ENCODE data around the gene RPA4.
"Not testable (repeated sequence)": the region's sequence is repeated elsewhere in the genome, so short reads cannot be mapped to it uniquely, and the experiment has no call there.

RPA4 gene

GRCh38 chrX:96883608-96884007 lies at the start of gene RPA4:
Gene RPA4 (plus strand): TSS chrX:96883908. CDS start chrX:96884311, 403 bp downstream.
- DNase-seq: no peak

- DNase-seq: no peak
These were observed 49.6 kb upstream of the RPA4 start for GRCh38 chrX:96834137-96834536.

- no peak for DNase-seq
These were observed 47.9 kb upstream of the RPA4 start for GRCh38 chrX:96835660-96836289.

- no peak for DNase-seq
These were observed 45.9 kb upstream of the RPA4 start for GRCh38 chrX:96837808-96838207.

GRCh38 chrX:96838537-96838936 lies 45.2 kb upstream of the RPA4 start:
- DNase-seq: no peak

GRCh38 chrX:96841325-96841724 lies 42.4 kb upstream of the RPA4 start:
- DNase-seq: no peak

- not testable (repeated sequence) for DNase-seq
These were observed 41.8 kb upstream of the RPA4 start for GRCh38 chrX:96841866-96842265.

GRCh38 chrX:96843566-96843965 lies 40.1 kb upstream of the RPA4 start:
- no peak for DNase-seq

GRCh38 chrX:96846841-96847240 lies 36.9 kb upstream of the RPA4 start:
- DNase-seq: no peak

GRCh38 chrX:96859422-96859821 lies 24.3 kb upstream of the RPA4 start:
- DNase-seq: not testable (repeated sequence)

GRCh38 chrX:96861218-96861617 lies 22.5 kb upstream of the RPA4 start:
- no peak for DNase-seq

GRCh38 chrX:96861661-96862060 lies 22.0 kb upstream of the RPA4 start:
- DNase-seq: no peak

GRCh38 chrX:96884027-96884426 lies 319 bp downstream of the RPA4 start:
- no peak for DNase-seq

GRCh38 chrX:96889726-96890125 lies 6.0 kb downstream of the RPA4 start:
- DNase-seq: no peak

- no peak for DNase-seq
These were observed 23.0 kb downstream of the RPA4 start for GRCh38 chrX:96906741-96907140.

- DNase-seq: no peak
These were observed 24.0 kb downstream of the RPA4 start for GRCh38 chrX:96907516-96908272.

- DNase-seq: no peak
These were observed 25.6 kb downstream of the RPA4 start for GRCh38 chrX:96909291-96909690.

- no peak for DNase-seq
These were observed 35.2 kb downstream of the RPA4 start for GRCh38 chrX:96918864-96919263.

- DNase-seq: no peak
These were observed 36.0 kb downstream of the RPA4 start for GRCh38 chrX:96919672-96920071.

GRCh38 chrX:96924581-96924980 lies 40.9 kb downstream of the RPA4 start:
- DNase-seq: no peak

- no peak for DNase-seq
These were observed 45.3 kb downstream of the RPA4 start for GRCh38 chrX:96929036-96929435.

Data from activated CD4-positive, alpha-beta T cell treated with anti-CD3 and anti-CD28 coated beads, Interleukin-2, amount 50 U/mL, for 48 hours (primary cell).